Esophagus muscularis mucosa (tissue), 4 donors: ENCODE measurements around the gene MRPL38. TPM values are rescaled to one million over a fixed set of nuclear protein-coding genes. Genes with fewer than 3 reads are reported as not detected.
"Not testable (repeated sequence)": the region's sequence is repeated elsewhere in the genome, so short reads cannot be mapped to it uniquely, and the experiment has no call there.

Experiments used
- DNase-seq: peaks from one replicate; pipeline ENCODE4 v3.0.0-alpha.2; 2017; ENCODE audit errors: extremely low spot score
- H3K27ac ChIP-seq, 4 donors: fragments of 200-600 bp; sonication (generic); replicated peaks in 1 of 4; 1 replicate in 3 of 4; 2 replicates in 1 of 4; pipeline ENCODE4 v1.5.1; 2016 to 2019; ENCODE audit warnings: mild to moderate bottlenecking in 1 of 4
- H3K27me3 ChIP-seq, 4 donors: fragments of 200-600 bp; sonication (generic); one replicate each; pipeline versions ENCODE4 v1.5.1 to v1.6.0; 2016 to 2019
- H3K36me3 ChIP-seq, 4 donors: fragments of 200-600 bp; sonication (generic); one replicate each; pipeline ENCODE4 v1.5.1; 2016 to 2019
- H3K4me1 ChIP-seq, 4 donors: fragments of 200-600 bp; sonication (generic); one replicate each; pipeline ENCODE4 v1.5.1; 2016 to 2019
- H3K4me3 ChIP-seq, 4 donors: fragments of 200-600 bp; sonication (generic); 1 replicate in 2 of 4; 2 replicates in 2 of 4; pipeline ENCODE4 v1.5.1; 2016 to 2019; ENCODE audit warnings: mild to moderate bottlenecking in 4 of 4, moderate library complexity in 1 of 4
- H3K9me3 ChIP-seq, 4 donors: fragments of 200-600 bp; sonication (generic); 1 replicate in 3 of 4; 2 replicates in 1 of 4; pipeline ENCODE4 v1.5.1; 2016 to 2019
- CTCF ChIP-seq, 3 experiments: fragments of 200-600 bp in 2 of 3; fragments of 450-650 bp in 1 of 3; sonication (generic) in 2 of 3; IDR thresholded peaks; one replicate each; pipeline ENCODE4 v1.5.1; 2017 to 2019; ENCODE audit warnings: antibody characterized with exemption in 3 of 3, mild to moderate bottlenecking in 2 of 3, moderate library complexity in 1 of 3
- EP300 ChIP-seq: sonication (generic); formaldehyde crosslinking; IDR thresholded peaks from one replicate; pipeline ENCODE4 v1.6.1; 2017; ENCODE audit warnings: antibody characterized with exemption
- POLR2A ChIP-seq: fragments of 450-650 bp; IDR thresholded peaks from one replicate; pipeline ENCODE4 v1.6.1; 2017; ENCODE audit warnings: antibody characterized with exemption, moderate library complexity, mild to moderate bottlenecking, low read depth
- POLR2AphosphoS5 ChIP-seq, 2 donors: sonication (generic); formaldehyde crosslinking; IDR thresholded peaks; one replicate each; pipeline ENCODE4 v1.6.1; 2017; ENCODE audit warnings: antibody characterized with exemption in 2 of 2
- WGBS: methylation state at CpG from one replicate; pipeline ENCODE4 v1.1.5; 2018; 5-methylcytosine and 5-hydroxymethylcytosine counted together
- intact Hi-C: fragments of 100-400 bp; cut with DNase I; formaldehyde crosslinking; loops from one replicate; pipeline ENCODE4 v1.15.1; 2023
- total RNA-seq, 4 donors: library from RNA; depleted of rRNA; stranded (reverse); fragments of >200 nt; gene quantifications; one replicate each; pipeline versions ENCODE4 v1.1.0 to v1.2.1, GENCODE V29; 2016

The MRPL38 gene
- total RNA-seq, 4 donors from 2014 or later = 32.5 to 61.7 (median 44.1) TPM

GRCh38 chr17:75854881-75855309 lies 49.8 kb downstream of the MRPL38 start:
- intact Hi-C loops = no loop called here
- Histone ChIP-seq H3K36me3 (peaks cover 15 to 31% (median 28%) of the 10 kb centered on the region in 4 donors), H3K9me3 (no peaks in the 10 kb centered on the region), H3K4me1 (peaks cover 55 to 69% (median 63%) of the 10 kb centered on the region in 4 donors), H3K4me3 (peak overlapping the region; percentile 79 to 92 (median 86)), H3K27me3 (no peaks in the 10 kb centered on the region), H3K27ac (peak overlapping the region; percentile 92 to 100 (median 100))
- TF ChIP-seq EP300 (no peak), POLR2A (peak; percentile 76), POLR2AphosphoS5 (IDR thresholded peaks at IDR 0.05) (no peak), CTCF (IDR thresholded peaks at IDR 0.05) (peak in 1 of 3 experiments; percentile 12)
- 0% methylated on average over 17 of the region's 19 CpGs for WGBS
- DNase-seq = no peak

GRCh38 chr17:75854101-75854748 lies 50.5 kb downstream of the MRPL38 start:
- TF ChIP-seq POLR2AphosphoS5 (IDR thresholded peaks at IDR 0.05) (peak; percentile 72 to 90), POLR2A (no peak), EP300 (peak; percentile 74), CTCF (IDR thresholded peaks at IDR 0.05) (no peak)
- intact Hi-C loops = no loop called here
- peak overlapping the region; percentile 79 to 92 (median 86) for H3K4me3 ChIP-seq
- no peaks in the 10 kb centered on the region for H3K27me3 ChIP-seq
- H3K9me3 ChIP-seq = no peaks in the 10 kb centered on the region
- peaks cover 61 to 73% (median 68%) of the 10 kb centered on the region in 4 donors for H3K4me1 ChIP-seq
- peak overlapping the region; percentile 92 to 100 (median 100) for H3K27ac ChIP-seq
- no peak for DNase-seq
- H3K36me3 ChIP-seq = peaks cover 21 to 38% (median 34%) of the 10 kb centered on the region in 4 donors
- WGBS = 11% methylated on average over 7 of the region's 7 CpGs

- Histone ChIP-seq H3K27me3 (no peaks in the 10 kb centered on the region), H3K4me3 (peak overlapping the region in 3 of 4 donors; percentile 22 to 92 (median 79)), H3K27ac (peak overlapping the region; percentile 92 to 100 (median 100)), H3K9me3 (no peaks in the 10 kb centered on the region), H3K36me3 (peaks cover 22 to 45% (median 42%) of the 10 kb centered on the region in 4 donors), H3K4me1 (peaks cover 69 to 77% (median 73%) of the 10 kb centered on the region in 4 donors)
- intact Hi-C loops = no loop called here
- no peak for DNase-seq
- 66% methylated on average over 7 of the region's 7 CpGs for WGBS
- TF ChIP-seq POLR2A = no peak
- TF ChIP-seq POLR2AphosphoS5 (IDR thresholded peaks at IDR 0.05) = no peak
- TF ChIP-seq EP300 = no peak
- TF ChIP-seq CTCF (IDR thresholded peaks at IDR 0.05) = no peak
Measured at GRCh38 chr17:75853433-75853832, 51.3 kb downstream of the MRPL38 start.

GRCh38 chr17:75851693-75851991 lies 53.0 kb downstream of the MRPL38 start:
- H3K9me3 ChIP-seq, H3K4me3 ChIP-seq, H3K27me3 ChIP-seq, DNase-seq: not testable (repeated sequence)
- Histone ChIP-seq H3K4me1 (peaks cover 80 to 86% (median 84%) of the 10 kb centered on the region in 4 donors), H3K27ac (peak overlapping the region in 2 of 4 donors; percentile 11 to 71), H3K36me3 (peaks cover 39 to 63% (median 60%) of the 10 kb centered on the region in 4 donors)
- 91% methylated on average over 15 of the region's 15 CpGs for WGBS
- intact Hi-C loops = loop anchor here (2.0 kb wide), 1 partner anchor 45 kb away; the partner anchor contains the start of gene TRIM65

- WGBS = 84% methylated on average over 12 of the region's 12 CpGs
- intact Hi-C loops = loop anchor here (2.0 kb wide), 1 partner anchor 46 kb away; the partner anchor contains the start of gene TRIM65
- Histone ChIP-seq H3K36me3 (peaks cover 44 to 69% (median 66%) of the 10 kb centered on the region in 4 donors), H3K4me1 (peaks cover 80 to 86% (median 84%) of the 10 kb centered on the region in 4 donors), H3K27ac (peak overlapping the region; percentile 17 to 71 (median 32)), H3K9me3 (no peaks in the 10 kb centered on the region), H3K27me3 (no peaks in the 10 kb centered on the region), H3K4me3 (no peak overlapping the region)
- no peak for TF ChIP-seq EP300
- DNase-seq = no peak
Measured at GRCh38 chr17:75850928-75851692, 53.6 kb downstream of the MRPL38 start.
